Karpas-422 (cell line): ENCODE measurements around the gene CD247. TPM values are rescaled to one million over a fixed set of nuclear protein-coding genes. Genes with fewer than 3 reads are reported as not detected.

Experiments used
- DNase-seq: peaks from one replicate; pipeline ENCODE4 v3.0.0-alpha.2; 2015
- H2AFZ ChIP-seq: fragments of 200-600 bp; sonication (generic); 2 replicates; pipeline ENCODE4 v1.6.1; 2014; ENCODE audit warnings: antibody characterized with exemption, low read length, mixed read lengths
- H3K27ac ChIP-seq: fragments of 200-600 bp; sonication (generic); 2 replicates; pipeline ENCODE4 v1.5.1; 2014; ENCODE audit warnings: mild to moderate bottlenecking, low read length, moderate library complexity
- H3K27me3 ChIP-seq: fragments of 200-600 bp; sonication (generic); 2 replicates; pipeline ENCODE4 v1.6.1; 2014; ENCODE audit warnings: low read length, mixed read lengths
- H3K36me3 ChIP-seq: fragments of 200-600 bp; sonication (generic); 2 replicates; pipeline ENCODE4 v1.6.1; 2014; ENCODE audit warnings: low read length, mixed read lengths; ENCODE audit not compliant: insufficient read depth
- H3K4me1 ChIP-seq: fragments of 200-600 bp; sonication (generic); 2 replicates; pipeline ENCODE4 v1.6.1; 2014; ENCODE audit warnings: mild to moderate bottlenecking, low read length, mixed read lengths
- H3K4me2 ChIP-seq: fragments of 200-600 bp; sonication (generic); 2 replicates; pipeline ENCODE4 v1.6.1; 2014; ENCODE audit warnings: low read length, low read depth, mild to moderate bottlenecking; ENCODE audit not compliant: poor library complexity, severe bottlenecking
- H3K4me3 ChIP-seq: fragments of 200-600 bp; sonication (generic); 2 replicates; pipeline ENCODE4 v1.5.1; 2014; ENCODE audit warnings: mild to moderate bottlenecking, antibody characterized with exemption, low read length, mixed read lengths
- H3K79me2 ChIP-seq: fragments of 200-600 bp; sonication (generic); 2 replicates; pipeline ENCODE4 v1.6.1; 2014; ENCODE audit warnings: mild to moderate bottlenecking, low read length, mixed read lengths
- H3K9ac ChIP-seq: fragments of 200-600 bp; sonication (generic); 2 replicates; pipeline ENCODE4 v1.6.0; 2014; ENCODE audit warnings: low read length
- H3K9me2 ChIP-seq: fragments of 200-600 bp; sonication (generic), shearing (Covaris generic); replicated peaks from 2 replicates; pipeline ENCODE4 v1.6.0; 2014; ENCODE audit warnings: mild to moderate bottlenecking, low read length, moderate library complexity; ENCODE audit not compliant: insufficient read depth
- H3K9me3 ChIP-seq: fragments of 300-700, 200-600 bp; sonication (generic); 2 replicates; pipeline ENCODE4 v1.6.1; 2014; ENCODE audit warnings: low read length, mixed read lengths
- H4K20me1 ChIP-seq: fragments of 200-600 bp; sonication (generic); 2 replicates; pipeline ENCODE4 v1.6.1; 2014; ENCODE audit warnings: mild to moderate bottlenecking, antibody characterized with exemption, low read length, low read depth; ENCODE audit not compliant: insufficient read depth
- total RNA-seq: library from RNA; depleted of rRNA; stranded (reverse); fragments of >200 nt; shearing (Covaris generic); gene quantifications from 2 replicates; pipeline ENCODE4 v1.2.3, GENCODE V29; 2014; ENCODE audit warnings: low replicate concordance

CD247 gene
- total RNA-seq, 1 experiment from 2014 or later: 41.3 TPM

GRCh38 chr1:167502719-167503462 is 15.4 kb downstream of the CD247 start:
- H4K20me1 ChIP-seq: no peaks in the 10 kb centered on the region
- no peaks in the 10 kb centered on the region for H3K27me3 ChIP-seq
- H3K79me2 ChIP-seq: no peaks in the 10 kb centered on the region
- DNase-seq: peak; percentile 66
- peaks cover 74% of the 10 kb centered on the region for H3K4me1 ChIP-seq
- peak overlapping the region; percentile 71 for H3K4me2 ChIP-seq
- H3K27ac ChIP-seq: peak overlapping the region; percentile 97
- H3K9me3 ChIP-seq: no peaks in the 10 kb centered on the region
- H3K9ac ChIP-seq: peak overlapping the region; percentile 63
- H3K36me3 ChIP-seq: no peaks in the 10 kb centered on the region
- peak overlapping the region; percentile 31 for H2AFZ ChIP-seq
- H3K9me2 ChIP-seq: no peaks in the 10 kb centered on the region
- peak overlapping the region; percentile 26; the same call in 1 of the 2 replicates for H3K4me3 ChIP-seq

GRCh38 chr1:167502192-167502551 is 16.2 kb downstream of the CD247 start:
- Histone ChIP-seq H3K9ac (peak overlapping the region; percentile 63), H3K4me1 (peaks cover 80% of the 10 kb centered on the region), H3K4me2 (peak overlapping the region; percentile 71), H3K36me3 (no peaks in the 10 kb centered on the region), H4K20me1 (no peaks in the 10 kb centered on the region), H3K27me3 (no peaks in the 10 kb centered on the region), H2AFZ (peak overlapping the region; percentile 74; the same call in 1 of the 2 replicates), H3K79me2 (no peaks in the 10 kb centered on the region), H3K9me2 (no peaks in the 10 kb centered on the region), H3K27ac (peak overlapping the region; percentile 97), H3K4me3 (peak overlapping the region; percentile 38; the same call in 1 of the 2 replicates), H3K9me3 (no peaks in the 10 kb centered on the region)
- DNase-seq: no peak

GRCh38 chr1:167501515-167502191 is 16.7 kb downstream of the CD247 start:
- Histone ChIP-seq H3K36me3 (no peaks in the 10 kb centered on the region), H3K4me2 (peak overlapping the region; percentile 71), H4K20me1 (no peaks in the 10 kb centered on the region), H3K79me2 (no peaks in the 10 kb centered on the region), H3K9me2 (no peaks in the 10 kb centered on the region), H2AFZ (peak overlapping the region; percentile 74), H3K9me3 (no peaks in the 10 kb centered on the region), H3K9ac (peak overlapping the region; percentile 63), H3K4me1 (peaks cover 81% of the 10 kb centered on the region), H3K27me3 (no peaks in the 10 kb centered on the region), H3K27ac (peak overlapping the region; percentile 97), H3K4me3 (peak overlapping the region; percentile 38; the same call in 1 of the 2 replicates)
- DNase-seq: peak; percentile 61

- H3K4me1 ChIP-seq: peaks cover 75% of the 10 kb centered on the region
- H4K20me1 ChIP-seq: no peaks in the 10 kb centered on the region
- DNase-seq: peak; percentile 87
Observed at GRCh38 chr1:167500283-167500860, 18.0 kb downstream of the CD247 start.

GRCh38 chr1:167499664-167500101 is 18.6 kb downstream of the CD247 start:
- Histone ChIP-seq H2AFZ (no peak overlapping the region), H3K4me1 (peaks cover 70% of the 10 kb centered on the region), H3K27ac (peak overlapping the region; percentile 97), H3K9ac (peak overlapping the region; percentile 66), H3K36me3 (no peaks in the 10 kb centered on the region), H3K79me2 (no peaks in the 10 kb centered on the region), H3K9me3 (no peaks in the 10 kb centered on the region), H3K4me3 (peak overlapping the region; percentile 48), H3K9me2 (no peaks in the 10 kb centered on the region), H4K20me1 (no peaks in the 10 kb centered on the region), H3K27me3 (no peaks in the 10 kb centered on the region), H3K4me2 (peak overlapping the region; percentile 71)
- DNase-seq: peak; percentile 96

More at GRCh38 chr1:167500283-167500860, 18.0 kb downstream of the CD247 start:
- H3K9ac ChIP-seq: peak overlapping the region; percentile 63
- no peaks in the 10 kb centered on the region for H3K9me2 ChIP-seq
- H3K4me3 ChIP-seq: peak overlapping the region; percentile 47
- H3K9me3 ChIP-seq: no peaks in the 10 kb centered on the region
- peak overlapping the region; percentile 71 for H3K4me2 ChIP-seq
- no peaks in the 10 kb centered on the region for H3K36me3 ChIP-seq
- peak overlapping the region; percentile 97 for H3K27ac ChIP-seq
- H3K27me3 ChIP-seq: no peaks in the 10 kb centered on the region
- no peak overlapping the region for H2AFZ ChIP-seq
- no peaks in the 10 kb centered on the region for H3K79me2 ChIP-seq

- no peaks in the 10 kb centered on the region for H3K9me3 ChIP-seq
- no peaks in the 10 kb centered on the region for H3K9me2 ChIP-seq
- H3K4me1 ChIP-seq: peaks cover 68% of the 10 kb centered on the region
- no peaks in the 10 kb centered on the region for H3K27me3 ChIP-seq
- peak overlapping the region; percentile 97 for H3K27ac ChIP-seq
- H3K9ac ChIP-seq: peak overlapping the region; percentile 66
- H3K4me2 ChIP-seq: peak overlapping the region; percentile 69
- H2AFZ ChIP-seq: no peak overlapping the region
- peak overlapping the region; percentile 48; the same call in 1 of the 2 replicates for H3K4me3 ChIP-seq
- DNase-seq: peak; percentile 73
- H4K20me1 ChIP-seq: no peaks in the 10 kb centered on the region
- H3K36me3 ChIP-seq: no peaks in the 10 kb centered on the region
- H3K79me2 ChIP-seq: no peaks in the 10 kb centered on the region
Observed at GRCh38 chr1:167499106-167499505, 19.2 kb downstream of the CD247 start.

GRCh38 chr1:167496797-167497619 is 21.3 kb downstream of the CD247 start:
- H3K4me2 ChIP-seq: no peak overlapping the region
- no peak for DNase-seq
- no peaks in the 10 kb centered on the region for H3K9me2 ChIP-seq
- H3K4me1 ChIP-seq: peaks cover 56% of the 10 kb centered on the region
- no peaks in the 10 kb centered on the region for H4K20me1 ChIP-seq
- no peaks in the 10 kb centered on the region for H3K9me3 ChIP-seq
- H3K79me2 ChIP-seq: no peaks in the 10 kb centered on the region
- H3K27ac ChIP-seq: no peak overlapping the region
- no peak overlapping the region for H3K4me3 ChIP-seq
- H3K36me3 ChIP-seq: no peaks in the 10 kb centered on the region
- no peak overlapping the region for H2AFZ ChIP-seq
- H3K27me3 ChIP-seq: no peaks in the 10 kb centered on the region
- no peak overlapping the region for H3K9ac ChIP-seq
